ENCODE results near the gene TADA2B.

TADA2B gene

GRCh38 chr4:7042503-7043283, 479 bp upstream of the TADA2B start:
- Histone ChIP-seq H3K9ac (ENCODE audit: low read length) (no peak overlapping the region), H3K27me3 (ENCODE audit: control insufficient read depth in 1 of 2, insufficient read depth in 2 of 2, low read length in 2 of 2) (no peaks in the 10 kb centered on the region), H3K36me3 (ENCODE audit: insufficient read depth, low read length) (peaks cover 6% of the 10 kb centered on the region), H3K4me1 (ENCODE audit: insufficient read depth, low read length) (peaks cover 43% of the 10 kb centered on the region), H3K9me3 (ENCODE audit: low read length) (no peaks in the 10 kb centered on the region), H3K4me3 (ENCODE audit: low read depth in 1 of 2, low read length in 2 of 2) (peak overlapping the region; percentile 64 to 98), H3K27ac (ENCODE audit: low read depth, low read length) (peak overlapping the region; percentile 90)

GRCh38 chr4:7044137-7044930, 1.2 kb downstream of the TADA2B start:
- H3K9me3 ChIP-seq (ENCODE audit: low read length), result no peaks in the 10 kb centered on the region
- peak overlapping the region; percentile 76 for H3K27ac ChIP-seq (ENCODE audit: low read depth, low read length)
- peaks cover 45% of the 10 kb centered on the region for H3K4me1 ChIP-seq (ENCODE audit: insufficient read depth, low read length)
- peak overlapping the region; percentile 83 to 91 for H3K4me3 ChIP-seq (ENCODE audit: low read depth in 1 of 2, low read length in 2 of 2)
- H3K27me3 ChIP-seq (ENCODE audit: control insufficient read depth in 1 of 2, insufficient read depth in 2 of 2, low read length in 2 of 2), result no peaks in the 10 kb centered on the region
- H3K9ac ChIP-seq (ENCODE audit: low read length), result peak overlapping the region; percentile 86
- peaks cover 6% of the 10 kb centered on the region for H3K36me3 ChIP-seq (ENCODE audit: insufficient read depth, low read length)

- H3K9ac ChIP-seq (ENCODE audit: low read length), result peak overlapping the region; percentile 86
- no peak overlapping the region for H3K27ac ChIP-seq (ENCODE audit: low read depth, low read length)
- H3K27me3 ChIP-seq (ENCODE audit: control insufficient read depth in 1 of 2, insufficient read depth in 2 of 2, low read length in 2 of 2), result no peaks in the 10 kb centered on the region
- H3K36me3 ChIP-seq (ENCODE audit: insufficient read depth, low read length), result peaks cover 6% of the 10 kb centered on the region
- no peaks in the 10 kb centered on the region for H3K9me3 ChIP-seq (ENCODE audit: low read length)
- H3K4me1 ChIP-seq (ENCODE audit: insufficient read depth, low read length), result peaks cover 45% of the 10 kb centered on the region
- peak overlapping the region in 1 of 2 donors; percentile 91 for H3K4me3 ChIP-seq (ENCODE audit: low read depth in 1 of 2, low read length in 2 of 2)
These were observed 2.4 kb downstream of the TADA2B start for GRCh38 chr4:7045553-7045952.

GRCh38 chr4:7045961-7046921, 3.1 kb downstream of the TADA2B start:
- Histone ChIP-seq H3K27ac (ENCODE audit: low read depth, low read length) (no peak overlapping the region), H3K9me3 (ENCODE audit: low read length) (no peaks in the 10 kb centered on the region), H3K36me3 (ENCODE audit: insufficient read depth, low read length) (peaks cover 6% of the 10 kb centered on the region), H3K27me3 (ENCODE audit: control insufficient read depth in 1 of 2, insufficient read depth in 2 of 2, low read length in 2 of 2) (no peaks in the 10 kb centered on the region), H3K9ac (ENCODE audit: low read length) (no peak overlapping the region), H3K4me1 (ENCODE audit: insufficient read depth, low read length) (peaks cover 45% of the 10 kb centered on the region), H3K4me3 (ENCODE audit: low read depth in 1 of 2, low read length in 2 of 2) (peak overlapping the region in 1 of 2 donors; percentile 91)

GRCh38 chr4:7046971-7047370, 3.8 kb downstream of the TADA2B start:
- H3K4me1 ChIP-seq (ENCODE audit: insufficient read depth, low read length), result peaks cover 39% of the 10 kb centered on the region
- peaks cover 6% of the 10 kb centered on the region for H3K36me3 ChIP-seq (ENCODE audit: insufficient read depth, low read length)
- no peaks in the 10 kb centered on the region for H3K27me3 ChIP-seq (ENCODE audit: control insufficient read depth in 1 of 2, insufficient read depth in 2 of 2, low read length in 2 of 2)
- H3K9me3 ChIP-seq (ENCODE audit: low read length), result no peaks in the 10 kb centered on the region
- H3K27ac ChIP-seq (ENCODE audit: low read depth, low read length), result no peak overlapping the region
- no peak overlapping the region for H3K4me3 ChIP-seq (ENCODE audit: low read depth in 1 of 2, low read length in 2 of 2)
- no peak overlapping the region for H3K9ac ChIP-seq (ENCODE audit: low read length)

- H3K27me3 ChIP-seq (ENCODE audit: control insufficient read depth in 1 of 2, insufficient read depth in 2 of 2, low read length in 2 of 2), result no peaks in the 10 kb centered on the region
- no peak overlapping the region for H3K27ac ChIP-seq (ENCODE audit: low read depth, low read length)
- peaks cover 54% of the 10 kb centered on the region for H3K4me1 ChIP-seq (ENCODE audit: insufficient read depth, low read length)
- no peaks in the 10 kb centered on the region for H3K9me3 ChIP-seq (ENCODE audit: low read length)
- H3K9ac ChIP-seq (ENCODE audit: low read length), result no peak overlapping the region
- H3K4me3 ChIP-seq (ENCODE audit: low read depth in 1 of 2, low read length in 2 of 2), result no peak overlapping the region
- H3K36me3 ChIP-seq (ENCODE audit: insufficient read depth, low read length), result peaks cover 6% of the 10 kb centered on the region
These were observed 5.5 kb downstream of the TADA2B start for GRCh38 chr4:7048642-7049041.

- peaks cover 59% of the 10 kb centered on the region for H3K4me1 ChIP-seq (ENCODE audit: insufficient read depth, low read length)
- no peak overlapping the region for H3K9ac ChIP-seq (ENCODE audit: low read length)
- H3K4me3 ChIP-seq (ENCODE audit: low read depth in 1 of 2, low read length in 2 of 2), result no peak overlapping the region
- no peaks in the 10 kb centered on the region for H3K27me3 ChIP-seq (ENCODE audit: control insufficient read depth in 1 of 2, insufficient read depth in 2 of 2, low read length in 2 of 2)
- H3K36me3 ChIP-seq (ENCODE audit: insufficient read depth, low read length), result peaks cover 11% of the 10 kb centered on the region
- no peaks in the 10 kb centered on the region for H3K9me3 ChIP-seq (ENCODE audit: low read length)
- no peak overlapping the region for H3K27ac ChIP-seq (ENCODE audit: low read depth, low read length)
These were observed 6.1 kb downstream of the TADA2B start for GRCh38 chr4:7049295-7049694.

- peaks cover 15% of the 10 kb centered on the region for H3K36me3 ChIP-seq (ENCODE audit: insufficient read depth, low read length)
These were observed 6.6 kb downstream of the TADA2B start for GRCh38 chr4:7049739-7050138.

GRCh38 chr4:7050481-7051143, 7.4 kb downstream of the TADA2B start:
- Histone ChIP-seq H3K27me3 (ENCODE audit: control insufficient read depth in 1 of 2, insufficient read depth in 2 of 2, low read length in 2 of 2) (no peaks in the 10 kb centered on the region), H3K27ac (ENCODE audit: low read depth, low read length) (no peak overlapping the region), H3K4me3 (ENCODE audit: low read depth in 1 of 2, low read length in 2 of 2) (no peak overlapping the region)

More at GRCh38 chr4:7049739-7050138, 6.6 kb downstream of the TADA2B start:
- H3K4me3 ChIP-seq (ENCODE audit: low read depth in 1 of 2, low read length in 2 of 2), result no peak overlapping the region
- H3K9ac ChIP-seq (ENCODE audit: low read length), result no peak overlapping the region
- no peaks in the 10 kb centered on the region for H3K9me3 ChIP-seq (ENCODE audit: low read length)
- no peak overlapping the region for H3K27ac ChIP-seq (ENCODE audit: low read depth, low read length)
- H3K27me3 ChIP-seq (ENCODE audit: control insufficient read depth in 1 of 2, insufficient read depth in 2 of 2, low read length in 2 of 2), result no peaks in the 10 kb centered on the region
- H3K4me1 ChIP-seq (ENCODE audit: insufficient read depth, low read length), result peaks cover 54% of the 10 kb centered on the region

GRCh38 chr4:7051144-7051495, 7.9 kb downstream of the TADA2B start:
- Histone ChIP-seq H3K27me3 (ENCODE audit: control insufficient read depth in 1 of 2, insufficient read depth in 2 of 2, low read length in 2 of 2) (no peaks in the 10 kb centered on the region), H3K9me3 (ENCODE audit: low read length) (no peaks in the 10 kb centered on the region), H3K9ac (ENCODE audit: low read length) (no peak overlapping the region), H3K4me3 (ENCODE audit: low read depth in 1 of 2, low read length in 2 of 2) (no peak overlapping the region), H3K27ac (ENCODE audit: low read depth, low read length) (no peak overlapping the region), H3K4me1 (ENCODE audit: insufficient read depth, low read length) (peaks cover 40% of the 10 kb centered on the region), H3K36me3 (ENCODE audit: insufficient read depth, low read length) (peaks cover 23% of the 10 kb centered on the region)

More at GRCh38 chr4:7050481-7051143, 7.4 kb downstream of the TADA2B start:
- no peaks in the 10 kb centered on the region for H3K9me3 ChIP-seq (ENCODE audit: low read length)
- H3K9ac ChIP-seq (ENCODE audit: low read length), result no peak overlapping the region
- peaks cover 21% of the 10 kb centered on the region for H3K36me3 ChIP-seq (ENCODE audit: insufficient read depth, low read length)
- peaks cover 45% of the 10 kb centered on the region for H3K4me1 ChIP-seq (ENCODE audit: insufficient read depth, low read length)

Data from muscle layer of colon (tissue), 2 donors.